Lower lobe of right lung (tissue), 2 donors: ENCODE data around the gene VRK3. TPM values are rescaled to one million over a fixed set of nuclear protein-coding genes. Genes with fewer than 3 reads are reported as not detected.

ENCODE experiments used
- ATAC-seq, 2 donors: fragments of 200-7000 bp; cut with Tn5 transposase; one replicate each; pipeline ENCODE4 v1.9.1; 2020 to 2022; ENCODE audit warnings: mild to moderate bottlenecking in 2 of 2, moderate library complexity in 2 of 2
- DNase-seq: peaks from one replicate; pipeline ENCODE4 v3.0.0-alpha.2; 2020
- H3K27ac ChIP-seq: fragments of 200-600 bp; one replicate; pipeline ENCODE4 v1.8.0; 2022
- H3K27me3 ChIP-seq: fragments of 200-600 bp; one replicate; pipeline ENCODE4 v1.8.0; 2022; ENCODE audit warnings: low read depth
- H3K36me3 ChIP-seq: fragments of 200-600 bp; one replicate; pipeline ENCODE4 v1.8.0; 2022; ENCODE audit warnings: mild to moderate bottlenecking
- H3K4me1 ChIP-seq: fragments of 200-600 bp; one replicate; pipeline ENCODE4 v1.8.0; 2022
- H3K4me3 ChIP-seq: fragments of 200-600 bp; one replicate; pipeline ENCODE4 v1.8.0; 2022; ENCODE audit warnings: mild to moderate bottlenecking
- H3K9me3 ChIP-seq: fragments of 200-600 bp; one replicate; pipeline ENCODE4 v1.8.0; 2022
- CTCF ChIP-seq: fragments of 200-600 bp; IDR thresholded peaks from one replicate; pipeline ENCODE4 v1.8.0; 2022; ENCODE audit warnings: antibody characterized with exemption, mild to moderate bottlenecking
- intact Hi-C: fragments of 100-400 bp; cut with DNase I; formaldehyde crosslinking; loops from one replicate; pipeline ENCODE4 v1.11.0; 2022
- total RNA-seq: library from RNA; stranded (reverse); fragmentation: NEBNext Ultra II Directional; extraction: Animal tissue kit (Norgen Biotek cat#: 25700); gene quantifications from one replicate; pipeline ENCODE4 v1.2.1, GENCODE V29; 2021
- donor health status: DM: no; HTN: yes; CAD: no; lungs with severe emphysema.

The VRK3 gene
- total RNA-seq, 1 donor from 2014 or later = 47.1 TPM

- H3K36me3 ChIP-seq = peaks cover 9% of the 10 kb centered on the region
- peaks cover 10% of the 10 kb centered on the region for H3K4me1 ChIP-seq
- ATAC-seq (peak; percentile 95 to 96), DNase-seq (peak; percentile 92)
- H3K27ac ChIP-seq = peak overlapping the region; percentile 57
- H3K27me3 ChIP-seq = no peaks in the 10 kb centered on the region
- H3K9me3 ChIP-seq = peaks cover 11% of the 10 kb centered on the region
- peak overlapping the region; percentile 58 for H3K4me3 ChIP-seq
- no peak for TF ChIP-seq CTCF
- intact Hi-C loops = no loop called here
These were observed 25.4 kb upstream of the VRK3 start for GRCh38 chr19:50050406-50051227.

- intact Hi-C loops = no loop called here
- no peak for DNase-seq
These were observed 22.5 kb upstream of the VRK3 start for GRCh38 chr19:50047671-50048070.

GRCh38 chr19:50046649-50047503, 21.7 kb upstream of the VRK3 start:
- TF ChIP-seq CTCF = peak; percentile 82
- Histone ChIP-seq H3K27me3 (no peaks in the 10 kb centered on the region), H3K4me3 (no peak overlapping the region), H3K27ac (no peak overlapping the region), H3K4me1 (peaks cover 10% of the 10 kb centered on the region), H3K9me3 (peaks cover 30% of the 10 kb centered on the region), H3K36me3 (peaks cover 46% of the 10 kb centered on the region)
- intact Hi-C loops = no loop called here
- ATAC-seq = peak; percentile 45 to 50
- peak; percentile 71 for DNase-seq

More at GRCh38 chr19:50047671-50048070, 22.5 kb upstream of the VRK3 start:
- Histone ChIP-seq H3K4me1 (peaks cover 10% of the 10 kb centered on the region), H3K36me3 (peaks cover 38% of the 10 kb centered on the region), H3K27ac (no peak overlapping the region), H3K9me3 (peaks cover 30% of the 10 kb centered on the region), H3K27me3 (no peaks in the 10 kb centered on the region), H3K4me3 (no peak overlapping the region)
- no peak for TF ChIP-seq CTCF
- no peak for ATAC-seq

- ATAC-seq (no peak), DNase-seq (no peak)
- H3K27me3 ChIP-seq = no peaks in the 10 kb centered on the region
- no peak overlapping the region for H3K4me3 ChIP-seq
- peaks cover 66% of the 10 kb centered on the region for H3K36me3 ChIP-seq
- TF ChIP-seq CTCF = no peak
- peaks cover 30% of the 10 kb centered on the region for H3K9me3 ChIP-seq
- intact Hi-C loops = no loop called here
- no peaks in the 10 kb centered on the region for H3K4me1 ChIP-seq
- no peak overlapping the region for H3K27ac ChIP-seq
These were observed 19.8 kb upstream of the VRK3 start for GRCh38 chr19:50044922-50045321.

GRCh38 chr19:50043967-50044366, 18.8 kb upstream of the VRK3 start:
- H3K4me3 ChIP-seq = no peak overlapping the region
- peaks cover 76% of the 10 kb centered on the region for H3K36me3 ChIP-seq
- no peaks in the 10 kb centered on the region for H3K27me3 ChIP-seq

More at GRCh38 chr19:50043967-50044366, 18.8 kb upstream of the VRK3 start:
- TF ChIP-seq CTCF = no peak
- Histone ChIP-seq H3K9me3 (peaks cover 30% of the 10 kb centered on the region), H3K4me1 (no peaks in the 10 kb centered on the region), H3K27ac (no peak overlapping the region)
- ATAC-seq = no peak
- DNase-seq = no peak
- intact Hi-C loops = no loop called here
